Measurements from ENCODE around the gene ERCC4.

Gene ERCC4

GRCh38 chr16:13944816-13945215, 24.9 kb downstream of the ERCC4 start:
- Histone ChIP-seq H3K36me3 (ENCODE audit: control insufficient read depth, insufficient read depth, low read length) (peaks cover 5% of the 10 kb centered on the region; the same call in 1 of the 2 replicates), H3K27ac (ENCODE audit: low read length) (no peak overlapping the region), H3K9me3 (ENCODE audit: control insufficient read depth, insufficient read depth, low read length) (no peaks in the 10 kb centered on the region), H3K27me3 (ENCODE audit: control insufficient read depth, insufficient read depth, low read length) (no peaks in the 10 kb centered on the region), H3K4me3 (ENCODE audit: low read length) (no peak overlapping the region), H3K4me1 (ENCODE audit: control insufficient read depth, insufficient read depth, low read length) (no peaks in the 10 kb centered on the region)
- WGBS (ENCODE audit: insufficient coverage, insufficient read length), result no CpG with 5 or more reads among the region's 4 CpGs
- no peak for DNase-seq (ENCODE audit: low read depth, low spot score)

- H3K27ac ChIP-seq (ENCODE audit: low read length), result no peak overlapping the region
- peaks cover 5% of the 10 kb centered on the region; the same call in 1 of the 2 replicates for H3K36me3 ChIP-seq (ENCODE audit: control insufficient read depth, insufficient read depth, low read length)
- H3K4me1 ChIP-seq (ENCODE audit: control insufficient read depth, insufficient read depth, low read length), result no peaks in the 10 kb centered on the region
- no peak overlapping the region for H3K4me3 ChIP-seq (ENCODE audit: low read length)
- no CpG with 5 or more reads among the region's 9 CpGs for WGBS (ENCODE audit: insufficient coverage, insufficient read length)
- H3K9me3 ChIP-seq (ENCODE audit: control insufficient read depth, insufficient read depth, low read length), result no peaks in the 10 kb centered on the region
- no peak for DNase-seq (ENCODE audit: low read depth, low spot score)
- H3K27me3 ChIP-seq (ENCODE audit: control insufficient read depth, insufficient read depth, low read length), result no peaks in the 10 kb centered on the region
These were observed 26.0 kb downstream of the ERCC4 start for GRCh38 chr16:13945744-13946485.

- Histone ChIP-seq H3K9me3 (ENCODE audit: control insufficient read depth, insufficient read depth, low read length) (no peaks in the 10 kb centered on the region), H3K4me1 (ENCODE audit: control insufficient read depth, insufficient read depth, low read length) (no peaks in the 10 kb centered on the region), H3K4me3 (ENCODE audit: low read length) (no peak overlapping the region), H3K27ac (ENCODE audit: low read length) (no peak overlapping the region), H3K27me3 (ENCODE audit: control insufficient read depth, insufficient read depth, low read length) (no peaks in the 10 kb centered on the region), H3K36me3 (ENCODE audit: control insufficient read depth, insufficient read depth, low read length) (peaks cover 5% of the 10 kb centered on the region; the same call in 1 of the 2 replicates)
- DNase-seq (ENCODE audit: low read depth, low spot score), result no peak
- whole genome bisulfite sequencing (ENCODE audit: insufficient coverage, insufficient read length), result no CpG with 5 or more reads among the region's 9 CpGs
These were observed 28.1 kb downstream of the ERCC4 start for GRCh38 chr16:13948086-13948485.

- H3K27me3 ChIP-seq (ENCODE audit: control insufficient read depth, insufficient read depth, low read length), result no peaks in the 10 kb centered on the region
- no peak overlapping the region for H3K27ac ChIP-seq (ENCODE audit: low read length)
- peaks cover 5% of the 10 kb centered on the region; the same call in 1 of the 2 replicates for H3K36me3 ChIP-seq (ENCODE audit: control insufficient read depth, insufficient read depth, low read length)
- peaks cover 2% of the 10 kb centered on the region; the same call in 1 of the 2 replicates for H3K4me1 ChIP-seq (ENCODE audit: control insufficient read depth, insufficient read depth, low read length)
- DNase-seq (ENCODE audit: low read depth, low spot score), result no peak
- no CpG with 5 or more reads among the region's 5 CpGs for WGBS (ENCODE audit: insufficient coverage, insufficient read length)
- H3K9me3 ChIP-seq (ENCODE audit: control insufficient read depth, insufficient read depth, low read length), result no peaks in the 10 kb centered on the region
- no peak overlapping the region for H3K4me3 ChIP-seq (ENCODE audit: low read length)
These were observed 31.0 kb downstream of the ERCC4 start for GRCh38 chr16:13950821-13951547.

GRCh38 chr16:13951611-13952010, 31.7 kb downstream of the ERCC4 start:
- Histone ChIP-seq H3K27ac (ENCODE audit: low read length) (no peak overlapping the region), H3K4me1 (ENCODE audit: control insufficient read depth, insufficient read depth, low read length) (peaks cover 2% of the 10 kb centered on the region; the same call in 1 of the 2 replicates), H3K4me3 (ENCODE audit: low read length) (no peak overlapping the region), H3K27me3 (ENCODE audit: control insufficient read depth, insufficient read depth, low read length) (no peaks in the 10 kb centered on the region), H3K9me3 (ENCODE audit: control insufficient read depth, insufficient read depth, low read length) (no peaks in the 10 kb centered on the region), H3K36me3 (ENCODE audit: control insufficient read depth, insufficient read depth, low read length) (peaks cover 5% of the 10 kb centered on the region; the same call in 1 of the 2 replicates)
- DNase-seq (ENCODE audit: low read depth, low spot score), result no peak
- no CpG with 5 or more reads among the region's 3 CpGs for WGBS (ENCODE audit: insufficient coverage, insufficient read length)

GRCh38 chr16:13953501-13953900, 33.5 kb downstream of the ERCC4 start:
- WGBS (ENCODE audit: insufficient coverage, insufficient read length), result no CpG with 5 or more reads among the region's 2 CpGs
- Histone ChIP-seq H3K36me3 (ENCODE audit: control insufficient read depth, insufficient read depth, low read length) (no peaks in the 10 kb centered on the region), H3K27ac (ENCODE audit: low read length) (no peak overlapping the region), H3K4me3 (ENCODE audit: low read length) (no peak overlapping the region), H3K27me3 (ENCODE audit: control insufficient read depth, insufficient read depth, low read length) (no peaks in the 10 kb centered on the region), H3K9me3 (ENCODE audit: control insufficient read depth, insufficient read depth, low read length) (no peaks in the 10 kb centered on the region), H3K4me1 (ENCODE audit: control insufficient read depth, insufficient read depth, low read length) (peaks cover 4% of the 10 kb centered on the region; the same call in 1 of the 2 replicates)
- no peak for DNase-seq (ENCODE audit: low read depth, low spot score)

- H3K4me1 ChIP-seq (ENCODE audit: control insufficient read depth, insufficient read depth, low read length), result peaks cover 4% of the 10 kb centered on the region; the same call in 1 of the 2 replicates
- DNase-seq (ENCODE audit: low read depth, low spot score), result no peak
- H3K4me3 ChIP-seq (ENCODE audit: low read length), result no peak overlapping the region
- WGBS (ENCODE audit: insufficient coverage, insufficient read length), result no CpG with 5 or more reads among the region's 14 CpGs
- H3K27ac ChIP-seq (ENCODE audit: low read length), result no peak overlapping the region
- no peaks in the 10 kb centered on the region for H3K36me3 ChIP-seq (ENCODE audit: control insufficient read depth, insufficient read depth, low read length)
- no peaks in the 10 kb centered on the region for H3K27me3 ChIP-seq (ENCODE audit: control insufficient read depth, insufficient read depth, low read length)
- H3K9me3 ChIP-seq (ENCODE audit: control insufficient read depth, insufficient read depth, low read length), result no peaks in the 10 kb centered on the region
These were observed 36.8 kb downstream of the ERCC4 start for GRCh38 chr16:13956635-13957196.

GRCh38 chr16:13957197-13958078, 37.5 kb downstream of the ERCC4 start:
- Histone ChIP-seq H3K4me3 (ENCODE audit: low read length) (no peak overlapping the region), H3K9me3 (ENCODE audit: control insufficient read depth, insufficient read depth, low read length) (no peaks in the 10 kb centered on the region), H3K27ac (ENCODE audit: low read length) (no peak overlapping the region), H3K27me3 (ENCODE audit: control insufficient read depth, insufficient read depth, low read length) (no peaks in the 10 kb centered on the region), H3K36me3 (ENCODE audit: control insufficient read depth, insufficient read depth, low read length) (no peaks in the 10 kb centered on the region), H3K4me1 (ENCODE audit: control insufficient read depth, insufficient read depth, low read length) (peaks cover 4% of the 10 kb centered on the region; the same call in 1 of the 2 replicates)
- WGBS (ENCODE audit: insufficient coverage, insufficient read length), result no CpG with 5 or more reads among the region's 14 CpGs
- DNase-seq (ENCODE audit: low read depth, low spot score), result no peak

GRCh38 chr16:13958474-13958873, 38.5 kb downstream of the ERCC4 start:
- DNase-seq (ENCODE audit: low read depth, low spot score), result no peak
- no peaks in the 10 kb centered on the region for H3K36me3 ChIP-seq (ENCODE audit: control insufficient read depth, insufficient read depth, low read length)
- H3K27ac ChIP-seq (ENCODE audit: low read length), result no peak overlapping the region
- WGBS (ENCODE audit: insufficient coverage, insufficient read length), result no CpG with 5 or more reads among the region's 4 CpGs
- H3K4me3 ChIP-seq (ENCODE audit: low read length), result no peak overlapping the region
- H3K27me3 ChIP-seq (ENCODE audit: control insufficient read depth, insufficient read depth, low read length), result no peaks in the 10 kb centered on the region
- H3K4me1 ChIP-seq (ENCODE audit: control insufficient read depth, insufficient read depth, low read length), result peaks cover 4% of the 10 kb centered on the region; the same call in 1 of the 2 replicates
- H3K9me3 ChIP-seq (ENCODE audit: control insufficient read depth, insufficient read depth, low read length), result no peaks in the 10 kb centered on the region

GRCh38 chr16:13959626-13960025, 39.7 kb downstream of the ERCC4 start:
- no peaks in the 10 kb centered on the region for H3K36me3 ChIP-seq (ENCODE audit: control insufficient read depth, insufficient read depth, low read length)
- no peaks in the 10 kb centered on the region for H3K9me3 ChIP-seq (ENCODE audit: control insufficient read depth, insufficient read depth, low read length)
- WGBS (ENCODE audit: insufficient coverage, insufficient read length), result no CpG with 5 or more reads among the region's 8 CpGs
- no peak overlapping the region for H3K4me3 ChIP-seq (ENCODE audit: low read length)
- no peak for DNase-seq (ENCODE audit: low read depth, low spot score)
- no peaks in the 10 kb centered on the region for H3K27me3 ChIP-seq (ENCODE audit: control insufficient read depth, insufficient read depth, low read length)
- peaks cover 4% of the 10 kb centered on the region; the same call in 1 of the 2 replicates for H3K4me1 ChIP-seq (ENCODE audit: control insufficient read depth, insufficient read depth, low read length)
- H3K27ac ChIP-seq (ENCODE audit: low read length), result no peak overlapping the region

All from iPS DF 6.9 (cell line).